ENCODE results near the gene ZNF789. TPM values are rescaled to one million over a fixed set of nuclear protein-coding genes. Genes with fewer than 3 reads are reported as not detected.

Gene ZNF789
- total RNA-seq, 2 donors from 2014 or later: 13.7 to 16.5 TPM

DNA sequence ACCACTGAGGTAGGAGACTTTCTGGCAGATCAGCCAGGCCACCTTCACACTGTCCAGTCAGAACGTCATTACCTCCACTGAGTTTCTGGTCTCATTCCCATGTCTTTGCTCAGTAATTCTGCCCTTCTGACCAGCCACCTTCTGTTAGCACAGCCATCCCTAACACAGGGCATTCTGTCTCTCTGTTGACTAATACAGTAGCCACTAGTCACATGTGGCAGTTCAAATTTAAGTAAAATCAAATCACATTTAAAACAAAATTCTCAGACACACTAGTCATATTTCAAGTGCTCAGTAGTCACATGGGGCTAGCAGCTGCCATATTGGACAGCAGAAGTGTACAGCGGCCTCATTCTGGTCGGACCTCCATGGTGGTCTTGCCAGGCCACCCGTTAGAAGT lies 26.6 kb upstream of the ZNF789 start:
- 96 to 100% methylated on average over 4 of the region's 4 CpGs for WGBS, 2 experiments (ENCODE audit: insufficient coverage in 1 of 2, insufficient read length in 1 of 2)
- H3K9ac ChIP-seq (ENCODE audit: extremely low read depth, low read length, poor library complexity, severe bottlenecking): no peak overlapping the region
- no peak overlapping the region for H3K4me3 ChIP-seq (ENCODE audit: low read length)
- no peaks in the 10 kb centered on the region for H3K27me3 Mint-ChIP-seq (ENCODE audit: insufficient read depth)
- no peaks in the 10 kb centered on the region for H3K27me3 ChIP-seq (ENCODE audit: control insufficient read depth, insufficient read depth, low read length, poor library complexity, severe bottlenecking)
- peaks cover 2% of the 10 kb centered on the region for H3K4me1 Mint-ChIP-seq
- peaks cover 87% of the 10 kb centered on the region for H3K36me3 ChIP-seq (ENCODE audit: control insufficient read depth, insufficient read depth, low read length)
- no peaks in the 10 kb centered on the region for H3K9me3 Mint-ChIP-seq
- no peaks in the 10 kb centered on the region for H3K4me1 ChIP-seq (ENCODE audit: control insufficient read depth, insufficient read depth, low read length)
- no peak overlapping the region for H3K4me3 Mint-ChIP-seq
- no peaks in the 10 kb centered on the region for H3K9me3 ChIP-seq (ENCODE audit: control insufficient read depth, low read length)
- TF ChIP-seq, protein P1, sequence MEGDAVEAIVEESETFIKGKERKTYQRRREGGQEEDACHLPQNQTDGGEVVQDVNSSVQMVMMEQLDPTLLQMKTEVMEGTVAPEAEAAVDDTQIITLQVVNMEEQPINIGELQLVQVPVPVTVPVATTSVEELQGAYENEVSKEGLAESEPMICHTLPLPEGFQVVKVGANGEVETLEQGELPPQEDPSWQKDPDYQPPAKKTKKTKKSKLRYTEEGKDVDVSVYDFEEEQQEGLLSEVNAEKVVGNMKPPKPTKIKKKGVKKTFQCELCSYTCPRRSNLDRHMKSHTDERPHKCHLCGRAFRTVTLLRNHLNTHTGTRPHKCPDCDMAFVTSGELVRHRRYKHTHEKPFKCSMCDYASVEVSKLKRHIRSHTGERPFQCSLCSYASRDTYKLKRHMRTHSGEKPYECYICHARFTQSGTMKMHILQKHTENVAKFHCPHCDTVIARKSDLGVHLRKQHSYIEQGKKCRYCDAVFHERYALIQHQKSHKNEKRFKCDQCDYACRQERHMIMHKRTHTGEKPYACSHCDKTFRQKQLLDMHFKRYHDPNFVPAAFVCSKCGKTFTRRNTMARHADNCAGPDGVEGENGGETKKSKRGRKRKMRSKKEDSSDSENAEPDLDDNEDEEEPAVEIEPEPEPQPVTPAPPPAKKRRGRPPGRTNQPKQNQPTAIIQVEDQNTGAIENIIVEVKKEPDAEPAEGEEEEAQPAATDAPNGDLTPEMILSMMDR (conservative IDR thresholded peaks at IDR 0.05): no peak
- no peak overlapping the region for H3K27ac Mint-ChIP-seq
- H3K27ac ChIP-seq (ENCODE audit: low read depth, low read length): no peak overlapping the region
- no peak for DNase-seq
- peaks cover 72% of the 10 kb centered on the region for H3K36me3 Mint-ChIP-seq (ENCODE audit: low read depth)

GRCh38 chr7:99447943-99448342 lies 24.7 kb upstream of the ZNF789 start:
- Histone ChIP-seq H3K27me3 (ENCODE audit: control insufficient read depth, insufficient read depth, low read length, poor library complexity, severe bottlenecking) (no peaks in the 10 kb centered on the region), H3K36me3 (ENCODE audit: control insufficient read depth, insufficient read depth, low read length) (peaks cover 89% of the 10 kb centered on the region), H3K9me3 (ENCODE audit: control insufficient read depth, low read length) (no peaks in the 10 kb centered on the region), H3K27ac (ENCODE audit: low read depth, low read length) (no peak overlapping the region), H3K9ac (ENCODE audit: extremely low read depth, low read length, poor library complexity, severe bottlenecking) (no peak overlapping the region), H3K4me1 (ENCODE audit: control insufficient read depth, insufficient read depth, low read length) (no peaks in the 10 kb centered on the region), H3K4me3 (ENCODE audit: low read length) (no peak overlapping the region)
- Mint-ChIP-seq H3K36me3 (ENCODE audit: low read depth) (peaks cover 78% of the 10 kb centered on the region), H3K27ac (no peak overlapping the region), H3K4me3 (no peak overlapping the region), H3K9me3 (no peaks in the 10 kb centered on the region), H3K4me1 (no peaks in the 10 kb centered on the region), H3K27me3 (ENCODE audit: insufficient read depth) (no peaks in the 10 kb centered on the region)
- WGBS, 2 experiments (ENCODE audit: insufficient coverage in 1 of 2, insufficient read length in 1 of 2): 91 to 96% methylated on average over 9 to 10 of the region's 10 CpGs
- TF ChIP-seq, protein P1 (conservative IDR thresholded peaks at IDR 0.05): peak; percentile 51
- DNase-seq: peak; percentile 69

DNA sequence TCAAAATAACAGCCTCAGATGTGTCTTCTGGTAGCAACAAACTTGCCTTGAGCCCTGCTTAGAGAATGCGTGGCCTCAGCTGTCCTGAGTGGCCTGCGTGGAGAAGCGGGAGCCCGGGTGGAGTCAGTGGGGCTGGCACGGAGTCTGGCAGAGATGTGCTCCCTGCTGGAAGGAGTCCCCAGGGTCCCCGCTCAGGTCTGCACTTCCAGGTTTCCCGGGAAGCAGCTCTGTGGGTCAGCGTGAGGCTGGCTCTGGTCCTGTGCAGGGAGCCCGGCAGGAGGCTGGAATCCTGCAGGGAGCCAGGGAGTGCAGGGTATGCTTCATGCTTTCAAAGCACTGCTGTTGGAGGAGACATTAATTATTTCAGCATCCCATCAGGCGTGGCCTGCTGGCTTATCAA lies 23.8 kb upstream of the ZNF789 start:
- peaks cover 78% of the 10 kb centered on the region for H3K36me3 Mint-ChIP-seq (ENCODE audit: low read depth)
- H3K27me3 Mint-ChIP-seq (ENCODE audit: insufficient read depth): no peaks in the 10 kb centered on the region
- Histone ChIP-seq H3K4me3 (ENCODE audit: low read length) (no peak overlapping the region), H3K9me3 (ENCODE audit: control insufficient read depth, low read length) (no peaks in the 10 kb centered on the region), H3K4me1 (ENCODE audit: control insufficient read depth, insufficient read depth, low read length) (no peaks in the 10 kb centered on the region), H3K27me3 (ENCODE audit: control insufficient read depth, insufficient read depth, low read length, poor library complexity, severe bottlenecking) (no peaks in the 10 kb centered on the region), H3K27ac (ENCODE audit: low read depth, low read length) (no peak overlapping the region), H3K36me3 (ENCODE audit: control insufficient read depth, insufficient read depth, low read length) (peaks cover 89% of the 10 kb centered on the region), H3K9ac (ENCODE audit: extremely low read depth, low read length, poor library complexity, severe bottlenecking) (no peak overlapping the region)
- no peak for DNase-seq
- no peak overlapping the region for H3K27ac Mint-ChIP-seq
- WGBS, 2 experiments (ENCODE audit: insufficient coverage in 1 of 2, insufficient read length in 1 of 2): 90 to 97% methylated on average over 9 to 10 of the region's 10 CpGs
- TF ChIP-seq, protein P1 (conservative IDR thresholded peaks at IDR 0.05): no peak
- H3K4me3 Mint-ChIP-seq: no peak overlapping the region
- H3K9me3 Mint-ChIP-seq: no peaks in the 10 kb centered on the region
- no peaks in the 10 kb centered on the region for H3K4me1 Mint-ChIP-seq

All from endodermal cell (in vitro differentiated cells).